Lower lobe of right lung (tissue), 2 donors: ENCODE measurements around the gene APH1B. TPM values are rescaled to one million over a fixed set of nuclear protein-coding genes. Genes with fewer than 3 reads are reported as not detected.

Source experiments
- ATAC-seq, 2 donors: fragments of 200-7000 bp; cut with Tn5 transposase; one replicate each; pipeline ENCODE4 v1.9.1; 2020 to 2022; ENCODE audit warnings: mild to moderate bottlenecking in 2 of 2, moderate library complexity in 2 of 2
- DNase-seq: peaks from one replicate; pipeline ENCODE4 v3.0.0-alpha.2; 2020
- H3K27ac ChIP-seq: fragments of 200-600 bp; one replicate; pipeline ENCODE4 v1.8.0; 2022
- H3K27me3 ChIP-seq: fragments of 200-600 bp; one replicate; pipeline ENCODE4 v1.8.0; 2022; ENCODE audit warnings: low read depth
- H3K36me3 ChIP-seq: fragments of 200-600 bp; one replicate; pipeline ENCODE4 v1.8.0; 2022; ENCODE audit warnings: mild to moderate bottlenecking
- H3K4me1 ChIP-seq: fragments of 200-600 bp; one replicate; pipeline ENCODE4 v1.8.0; 2022
- H3K4me3 ChIP-seq: fragments of 200-600 bp; one replicate; pipeline ENCODE4 v1.8.0; 2022; ENCODE audit warnings: mild to moderate bottlenecking
- H3K9me3 ChIP-seq: fragments of 200-600 bp; one replicate; pipeline ENCODE4 v1.8.0; 2022
- CTCF ChIP-seq: fragments of 200-600 bp; IDR thresholded peaks from one replicate; pipeline ENCODE4 v1.8.0; 2022; ENCODE audit warnings: antibody characterized with exemption, mild to moderate bottlenecking
- intact Hi-C: fragments of 100-400 bp; cut with DNase I; formaldehyde crosslinking; loops from one replicate; pipeline ENCODE4 v1.11.0; 2022
- total RNA-seq: library from RNA; stranded (reverse); fragmentation: NEBNext Ultra II Directional; extraction: Animal tissue kit (Norgen Biotek cat#: 25700); gene quantifications from one replicate; pipeline ENCODE4 v1.2.1, GENCODE V29; 2021
- donor health status: DM: no; HTN: yes; CAD: no; lungs with severe emphysema.

Gene APH1B
- total RNA-seq, 1 donor from 2014 or later: 31.0 TPM

DNA sequence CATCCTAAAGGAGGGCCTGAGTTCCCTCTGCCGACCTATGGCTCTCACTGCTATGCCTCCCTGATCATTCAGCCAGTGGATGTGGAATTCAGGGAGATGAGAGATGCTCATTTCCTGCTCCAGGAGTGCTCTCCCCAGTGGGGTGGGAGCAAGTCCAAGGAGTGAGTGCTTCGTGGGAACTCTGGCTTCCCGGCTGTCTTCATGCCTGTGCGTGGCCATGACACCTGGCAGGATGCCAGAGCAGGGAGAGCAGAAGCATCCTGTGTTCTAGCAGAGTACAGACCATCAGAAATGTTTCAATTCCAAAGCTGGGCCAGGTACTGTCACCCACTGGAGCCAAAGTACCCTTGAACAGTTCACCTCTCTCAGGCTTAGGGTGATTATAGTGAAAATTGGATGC is 45.1 kb downstream of the APH1B start:
- H3K27me3 ChIP-seq: no peaks in the 10 kb centered on the region
- H3K9me3 ChIP-seq: no peaks in the 10 kb centered on the region
- H3K27ac ChIP-seq: no peak overlapping the region
- no peaks in the 10 kb centered on the region for H3K4me1 ChIP-seq
- intact Hi-C loops: no loop called here
- TF ChIP-seq CTCF: no peak
- DNase-seq (no peak), ATAC-seq (no peak)
- H3K36me3 ChIP-seq: no peaks in the 10 kb centered on the region
- H3K4me3 ChIP-seq: no peak overlapping the region

DNA sequence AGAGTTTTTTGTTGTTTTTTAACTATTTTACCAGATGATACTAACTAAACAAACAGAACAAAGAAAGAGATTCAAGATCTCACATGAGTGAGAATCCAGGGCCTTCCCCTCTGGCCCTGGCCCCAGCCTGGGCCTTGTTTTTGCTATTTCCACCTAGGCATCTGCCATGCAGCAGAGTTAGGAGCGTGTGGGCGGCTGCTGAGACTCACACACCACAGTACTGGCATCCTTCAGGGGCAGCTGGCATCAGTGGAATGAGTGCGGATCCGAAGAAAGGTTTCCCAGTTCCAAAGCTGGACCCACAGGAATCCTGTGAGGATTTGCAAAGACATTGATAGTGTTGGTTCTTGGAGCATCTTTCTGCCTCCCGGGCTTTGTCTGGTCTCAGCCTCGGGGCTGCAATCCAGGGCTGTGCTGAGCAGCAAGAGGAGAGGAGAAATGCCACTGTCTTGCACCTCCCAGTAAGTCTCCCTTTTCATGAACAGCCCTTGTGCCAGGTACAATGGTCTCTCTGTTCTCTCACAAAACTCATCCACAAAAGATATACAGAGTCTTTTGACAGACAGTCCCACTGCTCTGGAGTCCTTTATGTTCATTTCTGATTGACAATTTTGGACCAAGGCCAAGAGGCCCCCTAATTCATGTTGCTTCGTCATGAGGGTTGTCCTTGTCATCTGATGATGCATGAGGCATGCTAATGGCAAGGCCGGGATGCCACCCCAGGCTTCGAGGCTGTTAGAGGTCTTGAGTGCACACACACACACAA is 46.6 kb downstream of the APH1B start:
- H3K4me1 ChIP-seq: no peaks in the 10 kb centered on the region
- H3K27ac ChIP-seq: no peak overlapping the region
- intact Hi-C loops: no loop called here
- H3K27me3 ChIP-seq: no peaks in the 10 kb centered on the region
- H3K4me3 ChIP-seq: no peak overlapping the region
- DNase-seq (no peak), ATAC-seq (no peak)
- H3K36me3 ChIP-seq: no peaks in the 10 kb centered on the region
- H3K9me3 ChIP-seq: no peaks in the 10 kb centered on the region
- no peak for TF ChIP-seq CTCF

DNA sequence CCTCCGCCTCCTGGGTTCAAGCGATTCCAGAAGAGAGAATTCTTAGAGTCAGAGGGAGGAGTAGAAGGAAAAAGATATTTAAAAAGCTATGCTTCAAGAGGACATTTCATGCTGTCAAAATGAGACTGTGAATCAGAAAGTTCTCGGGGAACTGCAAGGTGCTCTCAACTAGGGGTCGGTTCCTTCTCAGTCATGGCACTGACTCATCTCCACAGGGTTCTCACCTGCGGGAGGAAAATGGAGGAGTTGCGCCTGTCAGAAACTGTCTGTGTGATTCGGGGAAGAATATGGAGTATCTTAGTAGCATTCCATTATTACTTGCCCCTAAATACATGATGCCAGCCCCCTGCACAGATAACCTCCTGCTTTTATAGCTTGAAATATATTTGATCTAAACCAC is 47.4 kb downstream of the APH1B start:
- H3K27me3 ChIP-seq: no peaks in the 10 kb centered on the region
- H3K4me1 ChIP-seq: no peaks in the 10 kb centered on the region
- ATAC-seq (no peak), DNase-seq (no peak)
- no peak overlapping the region for H3K27ac ChIP-seq
- no peaks in the 10 kb centered on the region for H3K36me3 ChIP-seq
- H3K9me3 ChIP-seq: no peaks in the 10 kb centered on the region
- no peak overlapping the region for H3K4me3 ChIP-seq
- intact Hi-C loops: no loop called here
- no peak for TF ChIP-seq CTCF

DNA sequence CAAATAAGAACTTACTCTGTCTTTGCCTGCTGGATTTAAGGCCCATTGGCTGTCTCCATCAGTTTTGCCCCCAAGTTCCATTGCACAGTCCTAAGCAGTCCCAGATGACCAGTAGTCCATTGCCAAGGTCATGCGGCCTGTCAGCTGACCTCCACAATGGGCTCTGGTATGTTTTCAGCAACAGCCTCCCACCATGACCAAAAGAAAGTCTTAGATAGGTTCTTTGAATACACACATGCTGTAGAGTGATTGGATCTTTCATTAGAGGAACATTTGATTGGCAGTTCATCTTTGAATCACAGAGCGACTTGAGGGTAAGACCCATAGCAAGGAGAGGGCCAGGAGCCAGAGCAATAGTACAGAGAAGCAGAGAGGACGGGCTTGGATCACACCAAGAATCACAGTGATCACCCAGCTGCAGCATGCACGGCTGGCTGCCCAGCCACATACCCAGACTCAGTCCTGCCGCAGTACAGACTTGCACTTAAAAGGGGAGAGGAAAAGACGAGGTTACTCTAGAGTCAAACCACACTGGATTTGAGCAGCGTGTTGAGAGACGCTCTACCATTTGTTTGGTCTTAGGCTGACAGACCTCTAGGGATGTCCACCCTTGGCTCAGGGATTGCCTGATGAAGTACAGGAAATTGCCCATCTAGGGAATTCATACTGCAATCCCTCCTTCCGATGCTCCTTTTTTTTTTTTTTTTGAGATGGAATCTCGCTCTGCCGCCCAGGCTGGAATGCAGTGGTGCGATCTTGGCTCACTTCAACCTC is 50.4 kb downstream of the APH1B start:
- H3K9me3 ChIP-seq: no peaks in the 10 kb centered on the region
- no peaks in the 10 kb centered on the region for H3K36me3 ChIP-seq
- ATAC-seq (no peak), DNase-seq (no peak)
- no peak overlapping the region for H3K27ac ChIP-seq
- intact Hi-C loops: no loop called here
- no peaks in the 10 kb centered on the region for H3K27me3 ChIP-seq
- no peak for TF ChIP-seq CTCF
- H3K4me1 ChIP-seq: no peaks in the 10 kb centered on the region
- H3K4me3 ChIP-seq: no peak overlapping the region

DNA sequence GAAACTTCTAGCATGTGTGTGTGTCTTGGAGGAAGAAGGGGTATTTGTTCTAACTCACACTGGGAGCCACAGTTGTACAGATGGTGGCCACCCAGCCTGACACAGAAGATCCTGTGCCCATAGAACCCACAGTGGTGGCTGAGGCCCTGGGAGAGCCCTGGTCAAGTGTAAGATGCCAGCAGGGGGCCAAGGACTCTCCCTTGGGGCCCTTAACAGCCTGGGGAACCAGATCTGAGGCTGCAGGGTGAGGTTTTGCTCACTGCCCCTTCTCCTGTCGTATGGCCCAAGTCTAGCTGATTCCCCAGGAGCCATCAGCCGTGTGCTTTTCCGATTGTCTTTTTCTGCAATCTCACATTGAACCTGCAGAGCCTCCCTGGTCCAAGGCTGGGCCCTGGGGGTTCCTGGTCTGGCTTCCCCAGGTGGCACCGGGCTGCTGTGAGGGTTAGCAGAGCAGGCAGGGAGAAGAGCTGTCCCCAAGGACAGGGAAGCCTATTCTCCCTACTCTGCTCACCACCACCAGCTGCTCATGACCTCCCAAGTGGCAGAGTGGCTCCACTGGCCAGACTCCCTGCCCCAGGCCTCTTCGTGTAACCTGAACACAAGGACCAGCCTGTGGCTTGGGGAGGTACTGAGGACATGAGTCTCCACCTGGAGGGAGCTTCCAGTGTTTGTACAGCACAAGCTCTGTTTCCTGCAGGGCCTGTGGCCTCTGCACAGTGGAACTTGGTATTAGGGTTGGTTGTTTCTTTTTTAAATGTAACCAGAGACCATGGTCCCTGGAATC is 52.4 kb downstream of the APH1B start:
- H3K9me3 ChIP-seq: no peaks in the 10 kb centered on the region
- intact Hi-C loops: no loop called here
- H3K27ac ChIP-seq: no peak overlapping the region
- TF ChIP-seq CTCF: no peak
- ATAC-seq: no peak
- no peaks in the 10 kb centered on the region for H3K27me3 ChIP-seq
- DNase-seq: no peak
- no peak overlapping the region for H3K4me3 ChIP-seq
- no peaks in the 10 kb centered on the region for H3K4me1 ChIP-seq
- H3K36me3 ChIP-seq: no peaks in the 10 kb centered on the region
